HG03432 (cell line): ENCODE measurements around the gene MAP3K4.
"Not testable (repeated sequence)": the region's sequence is repeated elsewhere in the genome, so short reads cannot be mapped to it uniquely, and the experiment has no call there.

Source experiments
- ATAC-seq: cut with Tn5 transposase; IDR thresholded peaks from one replicate; pipeline ENCODE4 v1.9.1; 2021; ENCODE audit warnings: mild to moderate bottlenecking, moderate library complexity; ENCODE audit not compliant: unreplicated experiment

The MAP3K4 gene

GRCh38 chr6:160967351-160967750 is 24.2 kb upstream of the MAP3K4 start:
- no peak for ATAC-seq

GRCh38 chr6:160967833-160968232 is 23.7 kb upstream of the MAP3K4 start:
- ATAC-seq = no peak

GRCh38 chr6:160971171-160971570 is 20.4 kb upstream of the MAP3K4 start:
- no peak for ATAC-seq

- ATAC-seq = peak; percentile 93
Measured at GRCh38 chr6:160972111-160972510, 19.5 kb upstream of the MAP3K4 start.

- ATAC-seq = not testable (repeated sequence)
Measured at GRCh38 chr6:160972594-160972993, 19.0 kb upstream of the MAP3K4 start.

- ATAC-seq = no peak
Measured at GRCh38 chr6:160973311-160974250, 18.0 kb upstream of the MAP3K4 start.

GRCh38 chr6:160974304-160974771 is 17.2 kb upstream of the MAP3K4 start:
- ATAC-seq = no peak

- no peak for ATAC-seq
Measured at GRCh38 chr6:160975162-160975561, 16.4 kb upstream of the MAP3K4 start.

GRCh38 chr6:160975961-160976360 is 15.6 kb upstream of the MAP3K4 start:
- not testable (repeated sequence) for ATAC-seq

- ATAC-seq = no peak
Measured at GRCh38 chr6:160978141-160978901, 13.2 kb upstream of the MAP3K4 start.

- no peak for ATAC-seq
Measured at GRCh38 chr6:160979061-160979708, 12.4 kb upstream of the MAP3K4 start.

GRCh38 chr6:160983377-160983948 is 8.1 kb upstream of the MAP3K4 start:
- not testable (repeated sequence) for ATAC-seq

- ATAC-seq = no peak
Measured at GRCh38 chr6:160986851-160987250, 4.7 kb upstream of the MAP3K4 start.

- ATAC-seq = no peak
Measured at GRCh38 chr6:160987265-160987664, 4.3 kb upstream of the MAP3K4 start.

- ATAC-seq = no peak
Measured at GRCh38 chr6:160990847-160991405, 643 bp upstream of the MAP3K4 start.

- ATAC-seq = peak; percentile 59
Measured at GRCh38 chr6:160992061-160992979, 751 bp downstream of the MAP3K4 start.

- ATAC-seq = no peak
Measured at GRCh38 chr6:160992980-160993314, 1.4 kb downstream of the MAP3K4 start.

- no peak for ATAC-seq
Measured at GRCh38 chr6:160995271-160995670, 3.7 kb downstream of the MAP3K4 start.

- ATAC-seq = no peak
Measured at GRCh38 chr6:160996131-160996601, 4.6 kb downstream of the MAP3K4 start.
